ENCODE data around the gene BLM.

DNA sequence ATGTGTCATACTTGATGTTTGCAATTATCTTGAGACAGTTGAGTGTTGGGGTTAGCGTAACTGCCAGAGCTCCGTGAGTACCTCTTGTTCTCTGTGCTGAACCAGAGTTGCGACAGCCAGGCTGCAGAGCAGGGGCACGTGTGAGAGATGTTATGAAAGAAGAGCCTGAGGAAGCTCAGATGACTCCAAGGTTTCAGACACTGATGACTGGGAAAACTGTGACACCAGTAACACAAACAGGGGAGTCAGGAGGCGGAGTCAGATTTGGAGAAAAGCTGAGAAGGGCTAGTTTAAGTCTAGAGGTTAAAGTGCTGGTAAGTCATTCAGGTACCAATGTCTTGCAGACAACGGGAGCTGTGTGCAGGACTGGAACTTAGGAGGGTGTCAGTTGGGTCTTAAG lies 45.0 kb downstream of the BLM start:
- TF ChIP-seq FOXP2 (optimal IDR thresholded peaks at IDR 0.05; ENCODE audit: borderline replicate concordance, extremely low read depth, extremely low read length, insufficient read depth) (no peak), TAF1 (IDR thresholded peaks at IDR 0.05; ENCODE audit: borderline replicate concordance, insufficient read depth, low read length) (no peak), POLR2AphosphoS5 (IDR thresholded peaks at IDR 0.05; ENCODE audit: low read depth, low read length) (no peak), SIN3A (IDR thresholded peaks at IDR 0.05; ENCODE audit: borderline replicate concordance, insufficient read depth, low read length) (no peak)
- TF ChIP-seq, protein P1, sequence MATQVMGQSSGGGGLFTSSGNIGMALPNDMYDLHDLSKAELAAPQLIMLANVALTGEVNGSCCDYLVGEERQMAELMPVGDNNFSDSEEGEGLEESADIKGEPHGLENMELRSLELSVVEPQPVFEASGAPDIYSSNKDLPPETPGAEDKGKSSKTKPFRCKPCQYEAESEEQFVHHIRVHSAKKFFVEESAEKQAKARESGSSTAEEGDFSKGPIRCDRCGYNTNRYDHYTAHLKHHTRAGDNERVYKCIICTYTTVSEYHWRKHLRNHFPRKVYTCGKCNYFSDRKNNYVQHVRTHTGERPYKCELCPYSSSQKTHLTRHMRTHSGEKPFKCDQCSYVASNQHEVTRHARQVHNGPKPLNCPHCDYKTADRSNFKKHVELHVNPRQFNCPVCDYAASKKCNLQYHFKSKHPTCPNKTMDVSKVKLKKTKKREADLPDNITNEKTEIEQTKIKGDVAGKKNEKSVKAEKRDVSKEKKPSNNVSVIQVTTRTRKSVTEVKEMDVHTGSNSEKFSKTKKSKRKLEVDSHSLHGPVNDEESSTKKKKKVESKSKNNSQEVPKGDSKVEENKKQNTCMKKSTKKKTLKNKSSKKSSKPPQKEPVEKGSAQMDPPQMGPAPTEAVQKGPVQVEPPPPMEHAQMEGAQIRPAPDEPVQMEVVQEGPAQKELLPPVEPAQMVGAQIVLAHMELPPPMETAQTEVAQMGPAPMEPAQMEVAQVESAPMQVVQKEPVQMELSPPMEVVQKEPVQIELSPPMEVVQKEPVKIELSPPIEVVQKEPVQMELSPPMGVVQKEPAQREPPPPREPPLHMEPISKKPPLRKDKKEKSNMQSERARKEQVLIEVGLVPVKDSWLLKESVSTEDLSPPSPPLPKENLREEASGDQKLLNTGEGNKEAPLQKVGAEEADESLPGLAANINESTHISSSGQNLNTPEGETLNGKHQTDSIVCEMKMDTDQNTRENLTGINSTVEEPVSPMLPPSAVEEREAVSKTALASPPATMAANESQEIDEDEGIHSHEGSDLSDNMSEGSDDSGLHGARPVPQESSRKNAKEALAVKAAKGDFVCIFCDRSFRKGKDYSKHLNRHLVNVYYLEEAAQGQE (IDR thresholded peaks at IDR 0.05; ENCODE audit: insufficient read depth in 1 of 2, low read depth in 2 of 2, low read length in 2 of 2): no peak
